DOHH2 (cell line): ENCODE data around the gene MXRA7.

Source experiments
- CTCF ChIP-seq: fragments of 200-600 bp; sonication (generic); IDR thresholded peaks from one replicate; pipeline ENCODE4 v1.5.1; 2014; ENCODE audit warnings: antibody characterized with exemption, mild to moderate bottlenecking, low read depth, low read length; ENCODE audit not compliant: poor library complexity, severe bottlenecking
- EZH2phosphoT487 ChIP-seq: fragments of 200-600 bp; sonication (generic); IDR thresholded peaks from 2 replicates; pipeline ENCODE4 v1.6.1; 2017; ENCODE audit warnings: borderline replicate concordance, mild to moderate bottlenecking, antibody characterized with exemption, low read length, moderate library complexity, mixed read lengths

DNA sequence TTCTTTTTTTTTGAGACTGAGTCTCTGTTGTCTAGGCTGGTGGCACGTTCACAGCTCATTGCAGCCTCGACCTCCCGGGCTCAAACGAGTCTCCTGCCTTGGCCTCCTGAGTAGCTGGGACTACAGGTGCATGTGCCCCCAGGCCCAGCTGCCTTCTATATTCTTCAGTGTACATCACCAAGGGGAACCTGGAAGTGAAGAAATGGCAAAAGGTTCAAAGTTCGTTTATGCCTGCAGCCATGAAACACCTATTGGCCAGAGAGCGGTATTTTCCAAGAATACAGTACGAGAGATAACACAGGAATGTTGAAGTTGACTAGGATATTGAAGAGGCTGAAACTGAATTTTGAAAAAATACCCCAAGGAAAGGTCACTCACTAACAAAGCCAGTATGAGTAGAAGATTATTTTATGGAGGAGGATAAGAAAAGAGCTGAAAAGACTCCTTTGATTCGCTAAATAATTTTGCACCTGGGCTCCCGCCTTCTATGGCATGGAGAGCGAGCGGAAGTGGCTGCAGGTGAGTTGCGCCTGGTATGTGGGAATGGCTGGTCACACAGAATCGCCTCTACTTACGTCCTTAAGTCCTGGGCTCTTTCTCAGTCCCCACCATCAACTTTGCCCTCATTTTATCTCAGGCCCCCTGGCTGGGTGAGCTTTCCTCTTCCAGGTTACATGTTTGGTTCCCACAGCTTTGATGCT lies 77.0 kb downstream of the MXRA7 start:
- TF ChIP-seq CTCF = no peak
- no peak for TF ChIP-seq EZH2phosphoT487
